ENCODE data around the gene EMP3. TPM values are rescaled to one million over a fixed set of nuclear protein-coding genes. Genes with fewer than 3 reads are reported as not detected.
A peak's percentile ranks its signal among the peaks of the same experiment; 100 is the strongest.

Gene EMP3
- total RNA-seq, 4 donors from 2014 or later, result 48.6 to 173 (median 58.9) TPM

GRCh38 chr19:48355365-48355954, 30.1 kb downstream of the EMP3 start:
- no peak for TF ChIP-seq CTCF (IDR thresholded peaks at IDR 0.05)
- DNase-seq (ENCODE audit: low spot score) (no peak), ATAC-seq (ENCODE audit: low FRiP score) (no peak)

- DNase-seq (ENCODE audit: low spot score) (no peak), ATAC-seq (ENCODE audit: low FRiP score) (no peak)
- TF ChIP-seq CTCF (IDR thresholded peaks at IDR 0.05), result no peak
Observed at GRCh38 chr19:48359123-48359522, 33.8 kb downstream of the EMP3 start.

GRCh38 chr19:48361912-48362311, 36.6 kb downstream of the EMP3 start:
- DNase-seq (ENCODE audit: low spot score) (no peak), ATAC-seq (ENCODE audit: low FRiP score) (no peak)
- TF ChIP-seq CTCF (IDR thresholded peaks at IDR 0.05), result no peak

- ATAC-seq (ENCODE audit: low FRiP score), result peak; percentile 92
- no peak for TF ChIP-seq CTCF (IDR thresholded peaks at IDR 0.05)
- DNase-seq (ENCODE audit: low spot score), result peak; percentile 87
Observed at GRCh38 chr19:48362716-48363499, 37.6 kb downstream of the EMP3 start.

GRCh38 chr19:48363500-48363809, 38.1 kb downstream of the EMP3 start:
- ATAC-seq (ENCODE audit: low FRiP score), result peak; percentile 13
- peak; percentile 36 for DNase-seq (ENCODE audit: low spot score)
- TF ChIP-seq CTCF (IDR thresholded peaks at IDR 0.05), result no peak

- peak in 1 of 3 donors; percentile 4 for TF ChIP-seq CTCF (IDR thresholded peaks at IDR 0.05)
- DNase-seq (ENCODE audit: low spot score), result peak; percentile 83
- ATAC-seq (ENCODE audit: low FRiP score), result peak; percentile 96
Observed at GRCh38 chr19:48363810-48364597, 38.7 kb downstream of the EMP3 start, which contains the start of the genes SYNGR4 and TMEM143. TSS of gene SYNGR4 (plus strand) at chr19:48364367. CDS start at chr19:48365843, 1,476 bp downstream. TSS of gene TMEM143 (minus strand) at chr19:48363940. CDS start at chr19:48363920, 20 bp downstream.

Data from omental fat pad (tissue), 4 donors.